H1 (cell line): ENCODE measurements around the gene R3HDML. TPM values are rescaled to one million over a fixed set of nuclear protein-coding genes. Genes with fewer than 3 reads are reported as not detected.

ENCODE experiments used
- CTCF ChIA-PET: fragments of 300-600 bp; sonication (Branson Sonifier 250); formaldehyde crosslinking; loops from one replicate; lab custom pipeline; 2021; ENCODE audit not compliant: partially characterized antibody; lab: Charles Lee
- POLR2A ChIA-PET: fragments of 300-600 bp; sonication (Branson Sonifier 250); formaldehyde crosslinking; loops from one replicate; lab custom pipeline; 2021; ENCODE audit warnings: inconsistent platforms; ENCODE audit not compliant: partially characterized antibody; lab: Charles Lee
- DNase-seq, 2 experiments: peaks; one replicate each; pipeline versions ENCODE4 v3.0.0 to v3.0.0-alpha.2; 2010 to 2022; ENCODE audit warnings: low spot score in 2 of 2, low read depth in 1 of 2, mixed read lengths in 1 of 2
- FAIRE-seq: peaks from 2 replicates; lab custom pipeline; 2011; peaks lifted over from hg19 to GRCh38; lab: Jason Lieb, UNC
- H2AFZ ChIP-seq: 2 replicates; pipeline ENCODE4 v1.8.1; 2012; ENCODE audit warnings: low read length, inconsistent platforms
- H2AK5ac ChIP-seq: 2 replicates; pipeline ENCODE4 v1.6.1; 2013; ENCODE audit warnings: low read depth, low read length
- H2BK120ac ChIP-seq: replicated peaks from 2 replicates; pipeline ENCODE3; 2013; ENCODE audit warnings: low read depth, low read length, inconsistent platforms
- H2BK12ac ChIP-seq: 2 replicates; pipeline ENCODE4 v1.6.1; 2013; ENCODE audit warnings: low read depth, low read length
- H2BK15ac ChIP-seq: 2 replicates; pipeline ENCODE4 v1.6.1; 2013; ENCODE audit warnings: low read length
- H2BK20ac ChIP-seq: 2 replicates; pipeline ENCODE4 v1.6.1; 2013; ENCODE audit warnings: low read length
- H2BK5ac ChIP-seq: 2 replicates; pipeline ENCODE4 v1.6.1; 2013; ENCODE audit warnings: low read depth, low read length
- H3K14ac ChIP-seq: 2 replicates; pipeline ENCODE4 v1.6.1; 2013; ENCODE audit warnings: inconsistent platforms; ENCODE audit not compliant: insufficient read length
- H3K18ac ChIP-seq: 2 replicates; pipeline ENCODE4 v1.6.1; 2013; ENCODE audit warnings: low read length; ENCODE audit errors: extremely low read depth
- H3K23ac ChIP-seq: 2 replicates; pipeline ENCODE4 v1.6.1; 2013; ENCODE audit warnings: inconsistent platforms; ENCODE audit not compliant: insufficient read length
- H3K23me2 ChIP-seq: 2 replicates; pipeline ENCODE4 v1.6.1; 2013; ENCODE audit warnings: low read depth, low read length
- H3K27ac ChIP-seq: 2 replicates; pipeline ENCODE4 v1.6.1; 2011; ENCODE audit warnings: low read depth, low read length, inconsistent platforms
- H3K27me3 ChIP-seq, 4 experiments: replicated peaks in 1 of 4; 1 replicate in 1 of 4; 2 replicates in 3 of 4; pipeline versions ENCODE4 v1.6.1 to v1.8.1; 2011 to 2013; ENCODE audit warnings: low read length in 3 of 4, mild to moderate bottlenecking in 3 of 4, inconsistent platforms in 2 of 4, mixed read lengths in 2 of 4, moderate library complexity in 1 of 4; ENCODE audit not compliant: control insufficient read depth in 3 of 4, insufficient read depth in 3 of 4; ENCODE audit errors: extremely low read depth in 1 of 4
- H3K36me3 ChIP-seq, 4 experiments: 2 replicates each; pipeline versions ENCODE4 v1.6.1 to v1.8.1; 2011 to 2013; ENCODE audit warnings: mild to moderate bottlenecking in 4 of 4, low read length in 3 of 4, moderate library complexity in 2 of 4, control low read depth in 1 of 4, inconsistent platforms in 1 of 4; ENCODE audit not compliant: insufficient read depth in 4 of 4, control insufficient read depth in 2 of 4
- H3K4ac ChIP-seq: replicated peaks from 2 replicates; pipeline ENCODE3; 2013; ENCODE audit warnings: low read length, low read depth, mixed read lengths, inconsistent platforms; ENCODE audit not compliant: insufficient read length
- H3K4me1 ChIP-seq, 4 experiments: replicated peaks in 1 of 4; 1 replicate in 1 of 4; 2 replicates in 3 of 4; pipeline versions ENCODE4 v1.6.1 to v1.8.1; 2011 to 2013; ENCODE audit warnings: low read length in 3 of 4, inconsistent platforms in 2 of 4, mixed read lengths in 1 of 4; ENCODE audit not compliant: insufficient read depth in 4 of 4, control insufficient read depth in 3 of 4
- H3K4me2 ChIP-seq, 2 experiments: 2 replicates each; pipeline versions ENCODE4 v1.6.1 to v1.8.1; 2011 to 2013; ENCODE audit warnings: low read depth in 2 of 2, low read length in 2 of 2, control low read depth in 1 of 2, inconsistent platforms in 1 of 2, mild to moderate bottlenecking in 1 of 2; ENCODE audit not compliant: insufficient read depth in 1 of 2
- H3K4me3 ChIP-seq, 4 experiments: fragments of 200-600, 300-600 bp in 1 of 4; sonication (generic), shearing (Covaris generic), sonication (Bioruptor Twin) in 1 of 4; 2 replicates each; pipeline versions ENCODE4 v1.5.1 to v1.8.1; 2011 to 2016; ENCODE audit warnings: low read length in 4 of 4, low read depth in 3 of 4, control low read depth in 2 of 4, inconsistent platforms in 2 of 4, mild to moderate bottlenecking in 2 of 4, mixed read lengths in 1 of 4, moderate library complexity in 1 of 4; ENCODE audit not compliant: insufficient read depth in 2 of 4; ENCODE audit errors: extremely low read depth in 1 of 4
- H3K56ac ChIP-seq: replicated peaks from 2 replicates; pipeline ENCODE3; 2013; ENCODE audit warnings: low read depth, mild to moderate bottlenecking, mixed read lengths, low read length, inconsistent platforms; ENCODE audit not compliant: insufficient read length
- H3K79me1 ChIP-seq: 2 replicates; pipeline ENCODE4 v1.6.1; 2013; ENCODE audit warnings: low read depth, low read length, control low read depth
- H3K79me2 ChIP-seq, 2 experiments: 2 replicates each; pipeline versions ENCODE4 v1.6.1 to v1.8.1; 2012 to 2013; ENCODE audit warnings: low read length in 2 of 2, mild to moderate bottlenecking in 2 of 2, inconsistent platforms in 1 of 2; ENCODE audit not compliant: insufficient read depth in 2 of 2, control insufficient read depth in 1 of 2
- H3K9ac ChIP-seq, 4 experiments: replicated peaks in 1 of 4; 1 replicate in 1 of 4; 2 replicates in 3 of 4; pipeline versions ENCODE4 v1.6.1 to v1.8.1; 2011 to 2013; ENCODE audit warnings: low read depth in 3 of 4, low read length in 3 of 4, control low read depth in 2 of 4, mild to moderate bottlenecking in 2 of 4, moderate library complexity in 2 of 4, inconsistent platforms in 1 of 4; ENCODE audit errors: extremely low read depth in 1 of 4
- H3K9me3 ChIP-seq, 2 experiments: 2 replicates each; pipeline versions ENCODE4 v1.6.1 to v1.8.1; 2012 to 2013; ENCODE audit warnings: mild to moderate bottlenecking in 2 of 2, moderate library complexity in 2 of 2, control low read depth in 1 of 2, inconsistent platforms in 1 of 2, low read depth in 1 of 2, low read length in 1 of 2, mixed read lengths in 1 of 2; ENCODE audit not compliant: insufficient read depth in 2 of 2
- H4K20me1 ChIP-seq, 2 experiments: replicated peaks in 1 of 2; 2 replicates each; pipeline versions ENCODE3 to v1.8.1; 2011 to 2013; ENCODE audit warnings: inconsistent platforms in 2 of 2, low read length in 2 of 2, mild to moderate bottlenecking in 1 of 2; ENCODE audit not compliant: insufficient read depth in 2 of 2, control insufficient read depth in 1 of 2
- H4K5ac ChIP-seq: 2 replicates; pipeline ENCODE4 v1.6.1; 2013; ENCODE audit warnings: low read length, low read depth, mixed read lengths, inconsistent platforms; ENCODE audit not compliant: insufficient read length
- H4K8ac ChIP-seq: 2 replicates; pipeline ENCODE4 v1.8.0; 2013; ENCODE audit warnings: mild to moderate bottlenecking, moderate library complexity, low read length, inconsistent platforms; ENCODE audit not compliant: insufficient read depth; ENCODE audit errors: extremely low read depth
- H4K91ac ChIP-seq: replicated peaks from 2 replicates; pipeline ENCODE3; 2013; ENCODE audit warnings: low read length, mixed read lengths, inconsistent platforms; ENCODE audit not compliant: insufficient read length
- CBX5 ChIP-seq: fragments of 300-800, 300-1000 bp; sonication (generic); IDR thresholded peaks from 2 replicates; pipeline ENCODE4 v1.7.1; 2016; ENCODE audit warnings: antibody characterized with exemption, low read length, low read depth
- JUND ChIP-seq: IDR thresholded peaks from 2 replicates; pipeline ENCODE4 v1.6.1; 2011; ENCODE audit warnings: mild to moderate bottlenecking, improper control_type of control experiment, low read length
- MAFK ChIP-seq: IDR thresholded peaks from 2 replicates; pipeline ENCODE4 v1.6.1; 2012; ENCODE audit warnings: low read depth, mild to moderate bottlenecking, improper control_type of control experiment, low read length
- SIN3A ChIP-seq, 2 experiments: IDR thresholded peaks in 1 of 2; conservative IDR thresholded peaks in 1 of 2; 2 replicates each; pipeline ENCODE4 v1.6.1; 2011 to 2012; ENCODE audit warnings: low read length in 2 of 2, improper control_type of control experiment in 1 of 2, low read depth in 1 of 2, mild to moderate bottlenecking in 1 of 2
- YY1 ChIP-seq: IDR thresholded peaks from 2 replicates; pipeline ENCODE4 v1.6.1; 2011; ENCODE audit warnings: low read depth, mild to moderate bottlenecking, low read length
- WGBS, 2 experiments: shearing (Covaris generic) in 1 of 2; methylation state at CpG; one replicate each; pipeline versions ENCODE4 v1.1.6 to v1.1.7; 2013 to 2015; ENCODE audit warnings: low lambda C conversion rate in 2 of 2, mixed read lengths in 2 of 2, inconsistent platforms in 1 of 2, low coverage in 1 of 2, missing lambda C conversion rate in 1 of 2; ENCODE audit not compliant: insufficient replicate concordance in 2 of 2, insufficient coverage in 1 of 2, insufficient read length in 1 of 2; ENCODE audit errors: extremely low coverage in 1 of 2, missing lambda C conversion rate in 1 of 2; 5-methylcytosine and 5-hydroxymethylcytosine counted together
- polyA plus RNA-seq, 7 experiments: library from polyadenylated mRNA; depleted of rRNA in 3 of 7; stranded (reverse) in 5 of 7; unstranded in 2 of 7; fragments of >200 nt in 5 of 7; fragments of 200-250 nt in 2 of 7; gene quantifications; 1 replicate in 5 of 7; 2 replicates in 1 of 7; 4 replicates in 1 of 7; pipeline versions ENCODE4 v1.2.1 to v1.2.3, GENCODE V29; 2011 to 2013; ENCODE audit warnings: missing spikeins in 2 of 7, mixed read lengths in 2 of 7
- total RNA-seq: library from RNA; stranded (reverse); fragmentation: NEBNext Ultra II Directional; extraction: Animal tissue kit (Norgen Biotek cat#: 25700); gene quantifications from 2 replicates; pipeline ENCODE4 v1.2.1, GENCODE V29; 2021

Gene R3HDML
- total and polyA plus RNA-seq, 2 of the 8 experiments (the other 6 are each of a cell fraction or from before 2014, with no cell fraction given) = not detected

- Histone ChIP-seq H3K36me3 (no peaks in the 10 kb centered on the region), H2AK5ac (no peak overlapping the region), H2BK5ac (no peak overlapping the region), H2BK20ac (no peak overlapping the region), H3K79me2 (no peaks in the 10 kb centered on the region), H3K18ac (no peak overlapping the region), H2BK12ac (no peak overlapping the region), H2BK120ac (no peak overlapping the region), H3K27ac (no peak overlapping the region), H3K9ac (no peak overlapping the region), H3K14ac (no peak overlapping the region), H3K23me2 (no peaks in the 10 kb centered on the region), H3K4me3 (no peak overlapping the region), H3K9me3 (no peaks in the 10 kb centered on the region), H4K91ac (no peak overlapping the region), H3K23ac (no peak overlapping the region), H3K4ac (no peak overlapping the region), H4K20me1 (no peaks in the 10 kb centered on the region), H3K56ac (no peak overlapping the region), H3K79me1 (no peaks in the 10 kb centered on the region), H2BK15ac (no peak overlapping the region), H3K4me1 (peaks cover 0 to 5% (median 3%) of the 10 kb centered on the region in 4 experiments; a peak in 6 of 7 replicates), H3K27me3 (no peaks in the 10 kb centered on the region), H3K4me2 (no peak overlapping the region), H4K8ac (no peak overlapping the region), H4K5ac (no peak overlapping the region), H2AFZ (no peak overlapping the region)
- ChIA-PET POLR2A (no interaction called here), CTCF (interaction anchor here (0.9 to 1.4 kb wide), 5 partner anchors 8 to 103 kb away, joined by 3 to 6 read pairs (median 4); no protein-coding TSS in a partner anchor)
- WGBS, 2 experiments = 87% methylated on average over 2 of the region's 2 CpGs; no CpG with 5 or more reads in 1 of the 2 experiments
- FAIRE-seq (no peak), DNase-seq (no peak)
- TF ChIP-seq SIN3A (conservative IDR thresholded peaks at IDR 0.05 in 1 of 2, IDR thresholded peaks at IDR 0.05 in 1 of 2; ENCODE audit: low read depth in 1 of 2, low read length in 2 of 2) = no peak
- no peak for TF ChIP-seq JUND
- TF ChIP-seq MAFK = no peak
- no peak for TF ChIP-seq CBX5
- no peak for TF ChIP-seq YY1
Observed at GRCh38 chr20:44319839-44320422, 16.9 kb upstream of the R3HDML start.
